B cell (primary cell): Measurements from ENCODE around the gene MPP4.

Source experiments
- CTCF ChIP-seq: fragments of 200-600 bp; IDR thresholded peaks from one replicate; pipeline ENCODE4 v1.8.0; 2022; ENCODE audit warnings: antibody characterized with exemption, mild to moderate bottlenecking
- EZH2 ChIP-seq: IDR thresholded peaks from 2 replicates; pipeline ENCODE4 v1.6.1; 2012; ENCODE audit warnings: borderline replicate concordance, low read depth, mild to moderate bottlenecking, moderate library complexity, low read length; ENCODE audit not compliant: insufficient read depth, poor library complexity, severe bottlenecking

DNA sequence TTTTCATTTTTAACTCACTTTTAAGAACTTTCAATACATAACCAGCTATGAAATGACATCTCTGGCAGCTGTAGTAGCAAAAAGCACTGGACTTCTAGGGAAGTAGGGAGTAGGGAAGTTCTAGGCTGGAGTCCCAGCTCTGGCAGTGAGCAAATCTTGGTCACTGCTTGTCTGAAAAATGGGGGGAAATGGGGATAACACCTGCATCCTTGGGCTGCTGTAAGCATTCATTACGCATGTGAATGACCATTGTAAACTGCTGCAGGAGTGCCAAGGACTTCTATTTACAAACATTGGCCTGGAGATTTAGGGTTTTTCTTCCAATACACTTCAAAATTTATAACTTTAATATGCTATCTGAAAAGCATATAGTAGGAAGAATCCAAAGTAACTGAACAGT lies 972 bp upstream of the MPP4 start:
- TF ChIP-seq CTCF = no peak
- TF ChIP-seq EZH2 = no peak
